ENCODE measurements around the gene MFSD6.
A peak's percentile ranks its signal among the peaks of the same experiment; 100 is the strongest.
"Not testable (repeated sequence)": the region's sequence is repeated elsewhere in the genome, so short reads cannot be mapped to it uniquely, and the experiment has no call there.

The MFSD6 gene

GRCh38 chr2:190497428-190497827 lies 89.3 kb downstream of the MFSD6 start:
- DNase-seq: peak in 2 of 58 donors; percentile 5 to 25

GRCh38 chr2:190499273-190499672 lies 91.1 kb downstream of the MFSD6 start:
- no peak for DNase-seq

- peak in 3 of 58 donors; percentile 7 to 22 (median 17) for DNase-seq
Measured at GRCh38 chr2:190500054-190500502, 91.9 kb downstream of the MFSD6 start.

- no peak for DNase-seq
Measured at GRCh38 chr2:190501231-190501630, 93.1 kb downstream of the MFSD6 start.

- no peak for DNase-seq
Measured at GRCh38 chr2:190501702-190502407, 93.7 kb downstream of the MFSD6 start.

GRCh38 chr2:190503088-190503487 lies 94.9 kb downstream of the MFSD6 start:
- no peak for DNase-seq

GRCh38 chr2:190504912-190505311 lies 96.8 kb downstream of the MFSD6 start:
- no peak for DNase-seq

GRCh38 chr2:190505696-190506095 lies 97.5 kb downstream of the MFSD6 start:
- peak in 2 of 58 donors; percentile 9 to 14 for DNase-seq

GRCh38 chr2:190506666-190507065 lies 98.5 kb downstream of the MFSD6 start:
- no peak for DNase-seq

- no peak for DNase-seq
Measured at GRCh38 chr2:190507135-190507534, 99.0 kb downstream of the MFSD6 start.

GRCh38 chr2:190509895-190510294 lies 101.7 kb downstream of the MFSD6 start:
- DNase-seq: not testable (repeated sequence)

- DNase-seq: peak in 1 of 58 donors; percentile 9
Measured at GRCh38 chr2:190511104-190511503, 102.9 kb downstream of the MFSD6 start.

GRCh38 chr2:190512539-190513095 lies 104.5 kb downstream of the MFSD6 start:
- DNase-seq: peak in 1 of 58 donors; percentile 53

- DNase-seq: no peak
Measured at GRCh38 chr2:190513877-190514276, 105.7 kb downstream of the MFSD6 start.

GRCh38 chr2:190514676-190515075 lies 106.5 kb downstream of the MFSD6 start:
- no peak for DNase-seq

- no peak for DNase-seq
Measured at GRCh38 chr2:190515687-190516086, 107.5 kb downstream of the MFSD6 start.

- DNase-seq: no peak
Measured at GRCh38 chr2:190517468-190517867, 109.3 kb downstream of the MFSD6 start.

GRCh38 chr2:190519975-190520767 lies 112.0 kb downstream of the MFSD6 start:
- DNase-seq: no peak

- no peak for DNase-seq
Measured at GRCh38 chr2:190524928-190525327, 116.8 kb downstream of the MFSD6 start.

GRCh38 chr2:190526105-190526750 lies 118.1 kb downstream of the MFSD6 start:
- DNase-seq: no peak

GRCh38 chr2:190527214-190527613 lies 119.1 kb downstream of the MFSD6 start:
- DNase-seq: no peak

GRCh38 chr2:190527918-190528317 lies 119.8 kb downstream of the MFSD6 start:
- no peak for DNase-seq
